Mucosa of stomach (tissue), 1 donor: ENCODE results near the gene RNF103.
"Not testable (repeated sequence)": the region's sequence is repeated elsewhere in the genome, so short reads cannot be mapped to it uniquely, and the experiment has no call there.

Experiments used
- H3K27me3 ChIP-seq: one replicate; pipeline ENCODE4 v1.7.0; 2013; ENCODE audit warnings: mild to moderate bottlenecking, low read length; ENCODE audit not compliant: control insufficient read depth, insufficient read depth
- H3K36me3 ChIP-seq: one replicate; pipeline ENCODE4 v1.7.0; 2013; ENCODE audit warnings: low read length; ENCODE audit not compliant: control insufficient read depth, insufficient read depth
- H3K4me1 ChIP-seq: one replicate; pipeline ENCODE4 v1.7.0; 2013; ENCODE audit warnings: mild to moderate bottlenecking, low read length; ENCODE audit not compliant: control insufficient read depth, insufficient read depth
- H3K4me3 ChIP-seq: one replicate; pipeline ENCODE4 v1.7.0; 2013; ENCODE audit warnings: low read length
- H3K9ac ChIP-seq: one replicate; pipeline ENCODE4 v1.7.0; 2013; ENCODE audit warnings: mild to moderate bottlenecking, low read length, moderate library complexity
- H3K9me3 ChIP-seq: one replicate; pipeline ENCODE4 v1.7.0; 2013; ENCODE audit warnings: mild to moderate bottlenecking, low read length, moderate library complexity; ENCODE audit not compliant: control insufficient read depth
- donor health status: Pancreatic carcinoma.

RNF103 gene

DNA sequence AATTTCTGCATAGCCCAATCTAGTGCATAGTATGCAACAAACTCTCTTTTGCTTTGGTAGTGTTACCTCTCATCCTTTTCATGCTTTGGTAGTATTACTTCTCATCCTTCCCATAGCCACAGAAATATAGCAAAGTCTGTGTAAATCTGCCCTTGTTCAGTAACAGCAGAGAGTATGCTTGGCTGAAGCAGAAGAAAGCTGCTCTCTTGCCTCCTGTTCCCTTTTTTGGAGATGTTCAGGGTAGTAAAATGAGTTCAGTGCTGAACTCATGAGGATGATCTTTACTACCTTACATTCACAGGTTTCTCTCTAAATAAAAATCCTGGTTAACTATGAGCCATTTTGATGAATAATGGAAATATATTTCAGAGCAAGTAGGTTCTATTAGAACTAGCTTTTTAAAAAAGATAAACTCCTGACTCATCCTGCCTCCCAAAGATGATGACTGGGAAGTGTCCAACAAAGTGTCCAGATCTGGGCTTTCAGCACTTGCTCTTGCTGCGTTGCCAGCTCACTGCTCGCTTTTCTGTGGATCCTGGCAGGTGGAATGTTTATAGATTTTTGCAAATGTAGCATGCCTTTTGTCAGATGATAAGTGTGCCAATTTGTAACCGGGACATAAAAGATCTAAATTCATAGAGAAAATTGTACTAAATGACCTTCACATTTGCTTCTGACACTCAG is 31.0 kb downstream of the RNF103 start:
- no peaks in the 10 kb centered on the region for H3K4me1 ChIP-seq
- no peak overlapping the region for H3K9ac ChIP-seq
- H3K4me3 ChIP-seq: no peak overlapping the region
- H3K36me3 ChIP-seq: no peaks in the 10 kb centered on the region
- no peaks in the 10 kb centered on the region for H3K27me3 ChIP-seq
- H3K9me3 ChIP-seq: no peaks in the 10 kb centered on the region

DNA sequence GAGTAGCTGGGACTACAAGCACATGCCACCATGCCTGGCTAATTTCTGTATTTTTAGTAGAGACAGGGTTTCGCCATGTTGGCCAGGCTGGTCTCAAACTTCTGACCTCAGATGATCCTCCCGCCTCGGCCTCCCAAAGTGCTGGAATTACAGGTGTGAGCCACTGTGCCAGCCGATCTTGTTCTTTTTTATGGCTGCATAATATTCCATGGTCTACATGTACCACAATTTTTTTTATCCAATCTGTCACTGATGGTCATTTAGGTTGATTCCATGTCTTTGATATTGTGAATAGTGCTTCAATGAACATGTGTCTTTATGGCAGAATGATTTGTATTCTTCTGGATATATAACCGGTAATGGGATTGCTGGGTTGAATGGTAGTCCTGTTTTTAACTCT is 34.0 kb downstream of the RNF103 start:
- not testable (repeated sequence) for H3K9ac ChIP-seq, H3K4me1 ChIP-seq, H3K9me3 ChIP-seq, H3K27me3 ChIP-seq, H3K36me3 ChIP-seq, H3K4me3 ChIP-seq

DNA sequence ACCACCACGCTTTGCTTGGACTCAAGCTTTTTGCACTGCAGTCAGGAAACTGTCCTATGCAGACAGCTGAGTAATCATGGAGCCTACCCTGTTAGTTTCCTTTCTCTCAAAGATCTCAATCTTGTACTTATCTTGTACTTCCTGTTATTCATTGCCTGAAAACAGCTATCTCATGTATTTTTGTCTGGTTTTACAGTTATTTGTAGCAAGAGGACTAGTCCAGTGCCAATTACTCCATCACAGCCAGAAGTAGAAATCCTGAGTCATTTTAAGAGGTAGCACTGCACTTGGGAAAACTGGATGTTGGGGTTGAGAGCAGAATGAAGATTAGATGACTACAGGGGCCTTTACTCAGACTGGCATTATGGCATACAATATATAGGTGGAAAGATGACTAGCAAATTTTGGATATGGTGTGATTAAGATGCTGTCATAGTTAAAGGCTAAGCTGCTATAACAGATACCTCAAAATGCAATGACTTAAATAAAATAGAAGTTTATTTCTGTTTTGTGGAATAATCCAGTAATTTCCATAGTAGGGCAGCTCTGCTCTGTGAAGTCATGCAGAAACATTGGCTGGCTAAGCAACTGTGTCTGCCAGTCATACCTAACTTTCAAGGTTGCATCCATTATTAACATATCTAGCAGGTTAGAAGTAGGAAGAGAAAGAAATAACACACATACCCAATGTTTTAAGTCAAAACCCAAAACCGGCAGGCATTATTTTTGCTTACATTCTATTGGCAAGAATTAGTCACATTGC is 39.3 kb downstream of the RNF103 start:
- no peak overlapping the region for H3K9ac ChIP-seq
- no peaks in the 10 kb centered on the region for H3K4me1 ChIP-seq
- H3K27me3 ChIP-seq: no peaks in the 10 kb centered on the region
- no peaks in the 10 kb centered on the region for H3K9me3 ChIP-seq
- no peak overlapping the region for H3K4me3 ChIP-seq
- H3K36me3 ChIP-seq: no peaks in the 10 kb centered on the region

- Histone ChIP-seq H3K9ac (no peak overlapping the region), H3K36me3 (no peaks in the 10 kb centered on the region), H3K4me1 (no peaks in the 10 kb centered on the region), H3K27me3 (no peaks in the 10 kb centered on the region), H3K9me3 (no peaks in the 10 kb centered on the region), H3K4me3 (no peak overlapping the region)
These were observed 43.1 kb downstream of the RNF103 start for GRCh38 chr2:86580560-86580959.

DNA sequence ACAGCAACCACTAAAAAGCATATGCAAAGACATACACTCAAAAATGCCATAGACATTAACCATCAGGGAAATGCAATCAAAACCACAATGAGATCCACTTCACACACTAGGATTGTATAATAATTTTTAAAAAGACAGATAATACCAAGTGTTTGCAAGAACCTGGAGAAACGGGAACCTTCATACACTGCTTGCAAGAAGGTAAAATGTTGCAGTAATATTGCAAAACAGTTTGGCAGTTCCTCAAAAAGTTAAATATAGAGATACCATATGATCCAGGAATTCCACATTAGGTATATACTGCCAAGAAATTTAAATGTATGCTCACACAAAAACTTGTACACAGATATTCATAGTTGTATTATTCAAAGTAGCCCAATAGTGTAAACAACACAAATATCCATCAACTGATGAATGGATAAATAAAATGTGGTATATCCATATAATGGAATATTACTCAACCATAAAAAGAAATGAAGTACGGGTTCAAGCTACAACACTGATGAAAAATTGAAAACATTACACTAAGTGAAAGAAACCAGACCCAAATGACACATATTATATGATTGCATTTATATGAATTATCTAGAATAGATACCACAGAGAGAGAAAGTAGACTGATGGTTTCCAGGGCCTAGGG is 45.7 kb downstream of the RNF103 start:
- Histone ChIP-seq H3K9ac (no peak overlapping the region), H3K9me3 (no peaks in the 10 kb centered on the region), H3K4me1 (no peaks in the 10 kb centered on the region), H3K27me3 (no peaks in the 10 kb centered on the region), H3K4me3 (no peak overlapping the region), H3K36me3 (no peaks in the 10 kb centered on the region)

DNA sequence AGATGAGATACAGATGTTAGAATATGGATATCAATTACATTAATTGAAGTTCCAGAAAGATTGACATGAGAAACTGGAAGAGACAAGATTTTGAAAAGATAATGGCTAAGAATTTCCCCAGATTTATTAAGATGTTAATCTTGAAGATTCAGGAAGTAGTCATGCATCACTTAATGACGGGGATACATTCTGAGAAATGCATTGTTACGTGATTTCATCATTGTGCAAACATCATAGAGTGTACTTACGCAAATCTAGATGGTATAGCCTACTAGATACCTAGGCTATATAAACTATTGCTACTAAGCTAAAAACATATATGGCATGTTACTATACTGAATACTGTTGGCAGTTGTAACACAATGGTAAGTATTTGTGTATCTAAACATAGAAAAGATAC is 53.6 kb downstream of the RNF103 start:
- Histone ChIP-seq H3K4me1 (no peaks in the 10 kb centered on the region), H3K4me3 (no peak overlapping the region), H3K9ac (no peak overlapping the region), H3K27me3 (no peaks in the 10 kb centered on the region), H3K36me3 (no peaks in the 10 kb centered on the region), H3K9me3 (no peaks in the 10 kb centered on the region)

DNA sequence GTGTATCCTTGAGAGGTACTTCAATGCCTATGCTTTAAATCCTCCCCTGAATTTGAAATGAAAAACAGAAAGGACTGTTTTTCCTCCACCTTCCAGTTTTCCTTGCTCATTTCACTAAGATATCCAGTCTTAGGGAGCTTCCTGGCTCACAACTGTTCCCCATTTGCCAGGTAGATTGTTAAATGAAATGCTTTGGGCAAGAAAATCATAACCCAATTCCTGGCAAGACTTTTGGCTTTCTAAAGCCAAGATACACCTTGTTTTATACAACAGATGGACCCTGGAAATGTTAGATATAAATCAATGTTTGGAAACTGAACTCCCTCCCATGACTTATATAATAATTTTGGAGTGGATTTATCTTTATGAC is 56.9 kb downstream of the RNF103 start:
- Histone ChIP-seq H3K4me3 (no peak overlapping the region), H3K9ac (no peak overlapping the region), H3K9me3 (no peaks in the 10 kb centered on the region), H3K36me3 (no peaks in the 10 kb centered on the region), H3K27me3 (no peaks in the 10 kb centered on the region), H3K4me1 (peaks cover 5% of the 10 kb centered on the region)

DNA sequence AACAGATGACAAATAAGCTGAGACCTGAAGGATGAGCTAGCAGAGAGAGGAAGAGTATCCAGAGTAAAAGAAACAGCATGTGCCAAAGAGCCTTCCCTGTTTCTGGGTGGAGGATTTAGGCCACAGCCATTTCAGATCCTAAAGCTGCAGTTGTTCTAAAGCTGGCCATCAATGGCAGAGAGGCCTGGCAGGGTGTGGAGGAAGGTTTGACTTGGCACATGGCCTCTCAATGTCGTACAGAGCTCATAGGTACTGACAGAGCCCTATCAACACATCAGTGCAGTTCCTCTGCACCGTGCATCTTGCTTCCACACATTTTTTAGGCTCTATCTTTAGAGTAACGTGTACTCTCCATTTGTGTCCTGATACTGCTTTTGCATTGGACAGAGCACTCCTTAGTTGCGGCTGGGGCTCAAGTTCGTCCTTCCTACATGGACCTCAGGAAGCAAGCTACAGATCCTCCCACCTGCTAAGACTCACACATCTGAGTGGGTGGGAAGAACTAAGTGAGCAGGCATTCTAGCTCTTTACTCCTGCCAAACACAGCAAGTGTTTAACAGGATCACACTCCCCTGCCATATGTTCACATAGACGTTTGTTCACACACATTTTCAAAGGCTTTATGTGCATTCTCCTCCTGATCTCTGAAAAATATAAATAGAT is 57.4 kb downstream of the RNF103 start:
- H3K27me3 ChIP-seq: no peaks in the 10 kb centered on the region
- H3K4me3 ChIP-seq: no peak overlapping the region
- no peaks in the 10 kb centered on the region for H3K9me3 ChIP-seq
- no peak overlapping the region for H3K9ac ChIP-seq
- peaks cover 5% of the 10 kb centered on the region for H3K4me1 ChIP-seq
- H3K36me3 ChIP-seq: no peaks in the 10 kb centered on the region

DNA sequence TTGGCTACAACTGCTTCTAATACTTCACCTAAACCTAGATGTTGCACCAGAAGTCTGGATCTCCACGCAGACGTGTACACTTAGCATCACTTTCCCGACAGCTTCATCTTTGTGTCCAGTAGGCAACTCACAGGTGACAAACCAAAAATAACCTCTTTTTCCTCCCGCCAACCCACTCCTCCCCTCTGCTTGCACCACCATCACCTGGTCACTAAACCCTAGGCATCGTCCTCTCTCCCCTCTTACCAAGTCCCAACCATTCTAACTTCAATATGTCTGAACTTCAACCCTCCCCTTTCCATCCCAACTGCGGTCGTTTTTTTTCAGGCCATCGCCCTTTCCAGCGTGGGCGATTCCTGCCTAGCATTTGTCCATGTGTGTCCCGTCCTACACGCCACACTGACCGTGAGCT is 60.0 kb downstream of the RNF103 start:
- H3K9me3 ChIP-seq: no peaks in the 10 kb centered on the region
- no peaks in the 10 kb centered on the region for H3K27me3 ChIP-seq
- peaks cover 10% of the 10 kb centered on the region for H3K4me1 ChIP-seq
- H3K36me3 ChIP-seq: no peaks in the 10 kb centered on the region
- peak overlapping the region; percentile 95 for H3K4me3 ChIP-seq
- H3K9ac ChIP-seq: peak overlapping the region; percentile 99

DNA sequence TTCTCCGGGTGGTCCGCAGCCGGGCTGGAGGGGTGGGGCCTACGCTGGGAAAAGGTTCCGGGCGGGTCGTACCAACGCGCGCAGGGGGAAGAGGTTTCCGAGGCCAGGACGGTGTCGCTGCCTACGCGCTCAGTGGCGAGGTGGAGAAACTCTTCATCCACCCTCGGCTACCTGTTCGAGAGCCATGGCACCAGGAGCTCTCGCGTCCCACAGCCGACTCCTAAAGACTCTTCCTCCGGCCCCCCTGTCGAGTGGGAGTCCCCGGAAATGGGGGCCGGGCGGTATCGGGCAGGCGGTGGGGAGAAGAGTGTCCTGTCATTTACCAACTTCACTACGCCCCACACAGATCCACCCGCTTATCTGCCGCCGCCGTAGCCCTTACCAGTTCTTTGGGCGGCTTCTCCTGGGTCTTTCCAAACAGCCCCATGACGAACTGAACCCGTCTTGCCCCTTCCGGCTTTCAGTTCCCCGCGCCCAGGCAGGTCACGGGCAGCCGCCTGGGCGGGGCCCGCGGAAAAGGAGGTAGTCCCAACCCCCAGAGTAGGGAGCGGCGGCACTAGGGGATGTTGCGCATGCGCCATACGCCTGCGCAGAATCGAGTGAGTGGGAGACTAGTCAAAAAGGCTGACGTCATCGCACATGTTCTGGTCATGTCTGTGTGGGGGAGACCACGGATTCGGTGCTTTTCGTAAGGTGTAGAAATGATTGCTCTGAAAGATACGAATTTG is 60.6 kb downstream of the RNF103 start, which contains the start of gene CHMP3:
CHMP3 (minus strand) TSS at position 522 of the 728 bp plus-strand sequence; CDS start at position 427, 95 bp downstream.
- no peaks in the 10 kb centered on the region for H3K36me3 ChIP-seq
- H3K9me3 ChIP-seq: no peaks in the 10 kb centered on the region
- H3K27me3 ChIP-seq: no peaks in the 10 kb centered on the region
- peaks cover 13% of the 10 kb centered on the region for H3K4me1 ChIP-seq
- H3K4me3 ChIP-seq: peak within 1 kb of the TSS; percentile 95
- H3K9ac ChIP-seq: peak within 1 kb of the TSS; percentile 99

GRCh38 chr2:86562485-86562921 is 61.2 kb downstream of the RNF103 start:
- no peaks in the 10 kb centered on the region for H3K27me3 ChIP-seq
- H3K36me3 ChIP-seq: no peaks in the 10 kb centered on the region
- H3K9ac ChIP-seq: peak overlapping the region; percentile 99
- no peaks in the 10 kb centered on the region for H3K9me3 ChIP-seq
- H3K4me3 ChIP-seq: peak overlapping the region; percentile 95
- H3K4me1 ChIP-seq: peaks cover 16% of the 10 kb centered on the region
